Measurements from ENCODE around the gene PDSS2.

DNA sequence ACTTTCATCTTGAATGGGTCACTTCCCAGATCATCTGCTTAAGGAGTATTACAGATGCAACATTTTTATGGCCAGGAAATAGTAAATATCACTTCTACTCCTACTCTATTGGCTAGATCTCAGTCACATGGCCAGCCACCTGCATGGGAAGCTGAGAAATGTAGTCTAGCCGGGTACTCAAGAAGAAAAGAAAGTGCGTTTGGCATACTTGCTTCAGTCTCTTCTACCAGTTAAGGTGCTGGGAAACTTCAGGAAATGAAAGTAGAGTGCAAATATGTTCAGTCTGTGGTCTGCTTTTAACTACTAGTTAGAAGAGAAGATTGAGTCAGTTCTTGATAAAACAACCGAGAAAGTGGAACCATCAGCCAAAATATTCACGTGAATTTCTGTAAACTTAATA is 129.2 kb downstream of the PDSS2 start:
- TF ChIP-seq POLR2A (IDR thresholded peaks at IDR 0.05): no peak
- TF ChIP-seq, protein P1, sequence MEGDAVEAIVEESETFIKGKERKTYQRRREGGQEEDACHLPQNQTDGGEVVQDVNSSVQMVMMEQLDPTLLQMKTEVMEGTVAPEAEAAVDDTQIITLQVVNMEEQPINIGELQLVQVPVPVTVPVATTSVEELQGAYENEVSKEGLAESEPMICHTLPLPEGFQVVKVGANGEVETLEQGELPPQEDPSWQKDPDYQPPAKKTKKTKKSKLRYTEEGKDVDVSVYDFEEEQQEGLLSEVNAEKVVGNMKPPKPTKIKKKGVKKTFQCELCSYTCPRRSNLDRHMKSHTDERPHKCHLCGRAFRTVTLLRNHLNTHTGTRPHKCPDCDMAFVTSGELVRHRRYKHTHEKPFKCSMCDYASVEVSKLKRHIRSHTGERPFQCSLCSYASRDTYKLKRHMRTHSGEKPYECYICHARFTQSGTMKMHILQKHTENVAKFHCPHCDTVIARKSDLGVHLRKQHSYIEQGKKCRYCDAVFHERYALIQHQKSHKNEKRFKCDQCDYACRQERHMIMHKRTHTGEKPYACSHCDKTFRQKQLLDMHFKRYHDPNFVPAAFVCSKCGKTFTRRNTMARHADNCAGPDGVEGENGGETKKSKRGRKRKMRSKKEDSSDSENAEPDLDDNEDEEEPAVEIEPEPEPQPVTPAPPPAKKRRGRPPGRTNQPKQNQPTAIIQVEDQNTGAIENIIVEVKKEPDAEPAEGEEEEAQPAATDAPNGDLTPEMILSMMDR (IDR thresholded peaks at IDR 0.05): no peak
- no peak for TF ChIP-seq POLR2AphosphoS5 (IDR thresholded peaks at IDR 0.05)
- TF ChIP-seq EP300 (IDR thresholded peaks at IDR 0.05): no peak

All from gastroesophageal sphincter (tissue), 3 donors.